ENCODE measurements around the gene AIPL1.

Gene AIPL1

GRCh38 chr17:6467567-6467966, 32.6 kb upstream of the AIPL1 start:
- in situ Hi-C loops (cut with MboI; ENCODE audit: low sequenced_read_pairs) = no loop called here

- in situ Hi-C loops (cut with MboI; ENCODE audit: low sequenced_read_pairs) = no loop called here
Measured at GRCh38 chr17:6465206-6466003, 30.5 kb upstream of the AIPL1 start.

GRCh38 chr17:6464446-6465041, 29.6 kb upstream of the AIPL1 start:
- in situ Hi-C loops (cut with MboI; ENCODE audit: low sequenced_read_pairs) = no loop called here

GRCh38 chr17:6463616-6464445, 28.9 kb upstream of the AIPL1 start:
- in situ Hi-C loops (cut with MboI; ENCODE audit: low sequenced_read_pairs) = no loop called here

GRCh38 chr17:6462692-6463091, 27.8 kb upstream of the AIPL1 start:
- in situ Hi-C loops (cut with MboI; ENCODE audit: low sequenced_read_pairs) = no loop called here

- in situ Hi-C loops (cut with MboI; ENCODE audit: low sequenced_read_pairs) = no loop called here
Measured at GRCh38 chr17:6461792-6462524, 27.0 kb upstream of the AIPL1 start.

- in situ Hi-C loops (cut with MboI; ENCODE audit: low sequenced_read_pairs) = no loop called here
Measured at GRCh38 chr17:6461246-6461645, 26.3 kb upstream of the AIPL1 start.

GRCh38 chr17:6460531-6461161, 25.7 kb upstream of the AIPL1 start:
- in situ Hi-C loops (cut with MboI; ENCODE audit: low sequenced_read_pairs) = no loop called here

GRCh38 chr17:6458460-6458950, 23.6 kb upstream of the AIPL1 start:
- in situ Hi-C loops (cut with MboI; ENCODE audit: low sequenced_read_pairs) = no loop called here

GRCh38 chr17:6457688-6458459, 23.0 kb upstream of the AIPL1 start:
- in situ Hi-C loops (cut with MboI; ENCODE audit: low sequenced_read_pairs) = no loop called here

GRCh38 chr17:6456914-6457687, 22.2 kb upstream of the AIPL1 start:
- in situ Hi-C loops (cut with MboI; ENCODE audit: low sequenced_read_pairs) = no loop called here

- in situ Hi-C loops (cut with MboI; ENCODE audit: low sequenced_read_pairs) = no loop called here
Measured at GRCh38 chr17:6456321-6456720, 21.4 kb upstream of the AIPL1 start.

- in situ Hi-C loops (cut with MboI; ENCODE audit: low sequenced_read_pairs) = no loop called here
Measured at GRCh38 chr17:6455321-6455705, 20.4 kb upstream of the AIPL1 start.

GRCh38 chr17:6454495-6455320, 19.8 kb upstream of the AIPL1 start:
- in situ Hi-C loops (cut with MboI; ENCODE audit: low sequenced_read_pairs) = no loop called here

GRCh38 chr17:6453279-6454024, 18.5 kb upstream of the AIPL1 start:
- in situ Hi-C loops (cut with MboI; ENCODE audit: low sequenced_read_pairs) = no loop called here

- in situ Hi-C loops (cut with MboI; ENCODE audit: low sequenced_read_pairs) = no loop called here
Measured at GRCh38 chr17:6452471-6453266, 17.7 kb upstream of the AIPL1 start.

All from HL-60/S4 treated with phorbol 12-myristate 13-acetate at 8.2 ng/mL for 4 days and 3 days (cell line).